Gastroesophageal sphincter (tissue), 3 donors: Measurements from ENCODE around the gene DDX5.

Source experiments
- POLR2A ChIP-seq, 2 donors: fragments of 450-650 bp; IDR thresholded peaks; one replicate each; pipeline ENCODE4 v1.6.1; 2017; ENCODE audit warnings: antibody characterized with exemption in 2 of 2, mild to moderate bottlenecking in 2 of 2, moderate library complexity in 1 of 2
- TF ChIP-seq, protein P1 (sequence below), 4 experiments: fragments of 200-600 bp in 2 of 4; fragments of 450-650 bp in 2 of 4; sonication (generic) in 1 of 4; IDR thresholded peaks; one replicate each; pipeline ENCODE4 v1.5.1; 2017 to 2019; ENCODE audit warnings: antibody characterized with exemption in 4 of 4, mild to moderate bottlenecking in 2 of 4, moderate library complexity in 2 of 4

DNA sequence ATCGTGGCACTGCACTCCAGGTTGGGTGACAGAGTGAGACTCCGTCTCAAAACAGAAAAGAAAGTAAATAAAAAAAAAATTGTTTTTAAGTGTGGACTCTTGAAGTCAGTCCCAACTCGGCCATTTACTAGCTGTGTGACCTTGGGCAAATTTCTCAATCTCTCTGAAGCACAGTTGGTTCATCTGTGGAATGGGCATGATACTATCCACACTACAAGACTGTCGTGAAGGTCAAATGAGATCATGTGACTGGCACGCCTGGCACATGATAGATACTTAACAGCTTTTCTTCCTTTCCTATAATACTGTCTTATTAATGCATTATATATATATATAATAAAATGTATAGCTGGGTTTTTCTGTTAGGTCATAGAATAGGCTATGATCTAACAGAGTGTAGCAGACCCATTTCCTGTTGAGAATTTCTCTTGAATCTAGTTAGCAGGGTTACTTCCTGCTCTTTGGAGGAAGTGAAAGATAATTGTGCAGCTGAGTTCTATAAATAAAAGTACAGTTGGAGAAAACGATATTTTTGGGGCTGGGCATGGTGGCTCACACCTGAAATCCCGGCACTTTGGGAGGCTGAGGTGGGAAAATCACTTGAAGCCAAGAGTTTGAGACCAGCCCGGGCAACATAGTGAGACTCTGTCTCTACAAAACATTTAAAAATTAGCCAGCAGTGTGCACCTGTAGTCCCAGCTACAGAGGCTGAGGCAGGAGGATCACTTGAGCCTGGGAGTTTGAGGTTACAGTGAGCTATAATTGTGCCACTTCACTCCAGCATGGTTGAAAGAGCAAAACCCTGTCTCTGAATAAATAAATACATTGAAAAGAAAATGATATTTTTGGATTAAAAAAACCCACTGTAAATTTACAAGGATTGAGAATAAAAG, 49.9 kb downstream of the DDX5 start:
- TF ChIP-seq, protein P1, sequence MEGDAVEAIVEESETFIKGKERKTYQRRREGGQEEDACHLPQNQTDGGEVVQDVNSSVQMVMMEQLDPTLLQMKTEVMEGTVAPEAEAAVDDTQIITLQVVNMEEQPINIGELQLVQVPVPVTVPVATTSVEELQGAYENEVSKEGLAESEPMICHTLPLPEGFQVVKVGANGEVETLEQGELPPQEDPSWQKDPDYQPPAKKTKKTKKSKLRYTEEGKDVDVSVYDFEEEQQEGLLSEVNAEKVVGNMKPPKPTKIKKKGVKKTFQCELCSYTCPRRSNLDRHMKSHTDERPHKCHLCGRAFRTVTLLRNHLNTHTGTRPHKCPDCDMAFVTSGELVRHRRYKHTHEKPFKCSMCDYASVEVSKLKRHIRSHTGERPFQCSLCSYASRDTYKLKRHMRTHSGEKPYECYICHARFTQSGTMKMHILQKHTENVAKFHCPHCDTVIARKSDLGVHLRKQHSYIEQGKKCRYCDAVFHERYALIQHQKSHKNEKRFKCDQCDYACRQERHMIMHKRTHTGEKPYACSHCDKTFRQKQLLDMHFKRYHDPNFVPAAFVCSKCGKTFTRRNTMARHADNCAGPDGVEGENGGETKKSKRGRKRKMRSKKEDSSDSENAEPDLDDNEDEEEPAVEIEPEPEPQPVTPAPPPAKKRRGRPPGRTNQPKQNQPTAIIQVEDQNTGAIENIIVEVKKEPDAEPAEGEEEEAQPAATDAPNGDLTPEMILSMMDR (IDR thresholded peaks at IDR 0.05): no peak
- no peak for TF ChIP-seq POLR2A (IDR thresholded peaks at IDR 0.05)
